NOMO-1 treated with DMSO at 0.1 percent for 48 hours (cell line): Measurements from ENCODE around the gene PLEKHO1.
A peak's percentile ranks its signal among the peaks of the same experiment; 100 is the strongest.
"Not testable (repeated sequence)": the region's sequence is repeated elsewhere in the genome, so short reads cannot be mapped to it uniquely, and the experiment has no call there.

ENCODE experiments used
- DNase-seq: peaks from one replicate; lab custom pipeline; 2025; ENCODE audit not compliant: unreplicated experiment; lab: John Stamatoyannopoulos, UW

Gene PLEKHO1

DNA sequence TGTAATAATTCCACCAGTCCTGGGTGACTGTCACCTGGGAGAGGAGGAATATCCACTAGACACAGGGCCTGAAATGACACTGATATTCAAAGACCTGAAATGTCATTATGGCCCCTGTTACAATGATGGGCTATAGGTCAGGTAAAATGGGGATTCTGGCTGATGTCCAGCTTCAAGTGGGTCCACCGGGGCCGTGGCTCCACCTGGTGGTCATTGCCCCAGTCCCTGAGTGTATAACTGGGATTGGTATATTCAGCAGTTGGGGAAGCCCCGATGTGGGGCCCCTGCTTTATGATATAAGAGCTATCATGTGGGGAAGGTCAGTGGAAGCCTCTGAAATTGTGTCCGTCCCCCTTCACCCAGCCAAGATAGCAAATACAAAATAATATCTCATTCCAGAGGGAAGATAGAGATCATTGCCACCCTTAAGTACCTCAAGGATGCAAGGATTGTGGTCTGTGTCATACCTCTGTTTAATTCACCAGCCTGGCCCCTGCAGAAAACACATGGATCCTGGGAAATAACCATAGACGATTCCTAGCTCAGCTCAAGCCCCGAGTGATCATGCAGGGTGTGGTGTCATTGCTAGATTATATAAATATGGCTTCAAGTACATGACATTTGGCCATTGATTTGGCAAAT lies 19.4 kb downstream of the PLEKHO1 start:
- DNase-seq, result peak; percentile 31

DNA sequence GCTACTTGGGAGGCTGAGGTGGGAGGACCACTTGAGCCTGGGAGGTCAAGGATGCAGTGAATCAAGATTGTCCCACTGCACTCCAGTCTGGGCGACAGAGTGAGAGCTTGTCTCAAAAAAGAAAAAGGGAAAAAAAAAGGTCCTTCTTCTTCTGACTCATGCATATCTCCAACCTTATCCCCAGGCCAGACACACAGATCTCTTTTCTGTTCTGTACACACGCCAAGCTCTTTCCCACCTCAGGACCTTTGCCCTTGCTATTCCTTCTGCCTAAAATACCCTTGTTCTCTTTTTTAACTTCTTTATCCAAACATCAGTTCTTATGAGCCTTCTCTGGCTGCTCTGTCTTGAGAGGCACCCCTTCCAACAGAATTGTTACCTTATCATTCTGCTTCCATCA lies 22.1 kb downstream of the PLEKHO1 start:
- no peak for DNase-seq

DNA sequence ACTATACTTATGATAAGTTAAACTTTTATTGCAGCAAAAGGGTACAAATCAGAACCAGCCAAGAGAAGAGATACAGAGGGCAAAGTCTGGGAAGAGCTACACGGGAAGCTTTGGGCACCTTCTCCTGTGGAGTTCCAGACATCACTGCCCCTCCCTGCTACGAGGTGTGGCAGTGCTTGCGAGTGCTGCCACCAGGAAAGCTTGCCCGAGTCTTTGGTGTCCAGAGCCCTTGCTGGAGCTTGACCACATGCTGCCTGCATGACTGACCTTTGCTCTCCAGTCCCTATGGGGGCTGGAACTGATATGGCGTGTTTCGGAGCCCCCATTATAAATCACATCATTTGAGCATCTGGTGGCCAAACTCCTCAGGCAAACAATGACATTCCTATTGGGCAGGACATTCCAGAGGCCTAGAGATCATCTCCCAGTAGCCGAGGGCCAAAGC lies 23.4 kb downstream of the PLEKHO1 start:
- no peak for DNase-seq

DNA sequence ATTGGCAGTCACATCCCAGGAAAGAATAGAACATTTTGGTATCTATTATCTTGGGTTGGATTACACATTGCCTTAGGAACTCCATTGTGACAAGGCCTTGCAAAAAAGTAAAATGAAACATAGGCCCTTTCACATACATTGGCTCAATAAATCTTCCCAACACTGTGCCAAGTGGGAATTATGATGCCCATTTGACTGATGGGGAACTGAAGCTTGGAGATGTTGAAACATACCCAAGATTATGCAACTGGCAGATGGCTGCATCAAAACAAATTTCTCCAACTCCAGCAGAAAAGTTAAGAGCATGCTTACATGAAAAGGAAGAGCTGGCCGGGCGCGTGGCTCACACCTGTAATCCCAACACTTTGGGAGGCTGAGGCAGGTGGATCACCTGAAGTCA lies 26.9 kb downstream of the PLEKHO1 start:
- DNase-seq, result peak; percentile 48

DNA sequence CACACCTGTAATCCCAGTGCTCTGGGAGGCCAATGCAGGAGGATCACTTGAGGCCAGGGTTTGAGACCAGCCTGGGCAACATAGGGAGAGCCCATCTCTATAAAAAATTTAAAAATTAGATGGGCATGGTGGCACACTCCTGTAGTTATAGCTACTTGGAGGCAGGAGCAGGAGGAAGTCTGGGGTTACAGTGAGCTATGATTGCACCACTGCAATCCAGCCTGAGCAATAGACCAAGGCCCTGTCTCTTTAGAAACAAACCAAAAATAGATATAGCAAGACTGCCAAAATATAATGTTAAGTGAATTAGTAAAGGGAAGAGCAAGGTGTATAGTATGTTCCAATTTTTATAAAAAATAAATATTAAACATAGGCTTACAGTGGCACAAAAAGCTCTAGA lies 28.8 kb downstream of the PLEKHO1 start:
- peak; percentile 58 for DNase-seq

DNA sequence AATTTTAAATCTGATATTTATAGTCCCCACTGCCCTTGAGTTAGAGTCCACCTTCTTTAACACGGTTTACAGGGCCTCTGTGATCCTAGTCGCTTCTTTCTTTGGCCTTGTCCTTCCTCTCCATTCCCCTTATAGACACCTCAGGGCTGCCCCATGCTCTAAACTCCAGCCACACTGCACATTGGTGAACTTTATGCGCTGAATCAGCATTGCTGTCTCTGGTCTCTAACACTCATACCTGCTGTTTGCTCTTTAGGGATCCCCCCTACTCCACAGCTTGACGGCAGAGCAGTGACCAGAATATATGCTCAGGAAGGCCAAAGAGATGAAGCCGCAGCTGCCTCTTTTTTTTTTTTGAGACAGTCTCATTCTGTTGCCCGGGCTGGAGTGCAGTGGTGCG lies 30.2 kb downstream of the PLEKHO1 start:
- DNase-seq, result no peak

DNA sequence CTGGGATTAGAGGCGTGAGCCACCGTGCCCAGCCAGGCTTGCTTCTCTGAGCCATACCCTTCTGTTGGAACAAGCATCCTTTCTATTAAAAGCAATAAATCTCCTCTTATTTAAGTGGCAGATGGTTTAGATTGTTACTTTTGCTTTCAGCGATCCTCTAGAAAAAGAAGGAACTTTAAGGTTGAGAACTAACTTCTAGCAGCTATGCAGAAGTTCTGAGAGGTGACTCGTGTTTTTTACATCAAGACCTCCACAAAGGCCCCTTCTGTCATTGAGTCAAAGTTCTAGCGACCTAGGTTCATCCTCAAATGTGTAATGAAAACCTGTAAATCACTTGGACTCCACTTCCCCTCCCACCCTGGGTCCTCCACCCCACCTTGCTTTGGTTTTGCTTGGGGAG lies 30.8 kb downstream of the PLEKHO1 start:
- peak; percentile 85 for DNase-seq

DNA sequence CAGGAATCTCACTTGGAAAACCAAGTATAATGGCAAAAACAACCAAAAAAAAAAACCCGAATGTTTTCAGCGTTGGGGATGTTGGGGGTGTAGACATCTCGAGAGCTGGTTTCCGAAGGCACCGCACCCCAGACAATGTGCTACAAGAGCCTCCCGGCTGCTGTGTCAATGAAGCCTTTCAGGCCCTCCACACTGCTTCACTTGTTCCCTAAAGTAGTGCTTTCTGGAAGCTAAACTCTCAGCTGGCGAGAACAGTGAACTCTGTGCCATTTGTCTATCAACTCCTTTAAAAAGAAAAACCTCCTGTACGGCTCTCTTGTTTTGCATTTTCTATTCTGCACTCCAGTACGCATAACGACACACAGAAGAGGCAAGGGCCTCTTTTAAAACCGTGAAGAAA lies 32.5 kb downstream of the PLEKHO1 start:
- DNase-seq, result no peak

DNA sequence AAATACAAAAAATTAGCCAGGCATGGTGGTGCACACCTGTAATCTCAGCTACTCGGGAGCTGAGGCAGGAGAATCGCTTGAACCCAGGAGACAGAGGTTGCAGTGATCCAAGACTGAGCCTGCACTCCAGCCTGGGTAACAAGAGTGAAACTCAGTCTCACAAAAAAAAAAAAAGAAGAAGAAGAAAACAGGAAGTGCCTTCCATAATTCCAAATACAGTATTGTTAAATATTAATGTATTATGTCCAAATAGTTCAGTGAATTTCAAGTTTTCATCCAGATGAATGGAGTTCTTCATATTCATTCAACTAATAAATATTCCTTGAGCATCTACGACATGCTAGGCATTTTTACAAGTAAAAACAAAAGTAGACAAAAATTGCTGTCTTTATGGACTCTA lies 33.3 kb downstream of the PLEKHO1 start:
- peak; percentile 54 for DNase-seq

DNA sequence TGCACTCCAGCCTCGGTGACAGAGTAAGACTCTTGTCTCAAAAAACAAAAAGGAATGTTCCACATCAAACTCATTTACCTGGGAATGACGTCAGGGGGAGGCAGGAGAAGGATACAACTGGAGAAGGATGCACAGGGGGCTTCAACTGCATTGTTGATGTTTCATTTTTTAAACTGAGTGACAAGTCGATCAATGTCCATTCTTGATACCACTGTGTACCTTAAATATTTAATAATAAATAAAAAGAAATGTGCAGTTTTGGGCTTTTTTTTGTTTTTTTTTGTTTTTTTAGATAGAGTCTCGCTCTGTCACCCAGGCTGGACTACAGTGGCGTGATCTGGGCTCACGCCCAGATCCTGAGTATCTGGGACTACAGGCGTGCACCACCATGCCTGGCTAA lies 35.8 kb downstream of the PLEKHO1 start:
- DNase-seq, result no peak

DNA sequence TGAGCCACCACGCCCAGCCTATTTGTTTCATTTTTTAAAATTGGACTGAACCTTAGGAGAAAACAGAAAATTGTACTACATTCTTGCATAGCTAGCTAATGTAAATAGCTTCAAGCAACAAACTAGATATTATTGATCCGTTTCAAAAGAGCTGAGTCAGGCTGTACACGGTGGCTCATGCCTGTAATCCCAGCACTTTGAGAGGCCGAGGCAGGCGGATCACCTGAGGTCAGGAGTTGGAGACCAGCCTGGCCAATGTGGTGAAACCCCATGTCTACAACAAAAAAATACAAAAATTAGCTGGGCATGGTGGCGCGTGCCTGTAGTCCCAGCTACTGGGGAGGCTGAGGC lies 36.7 kb downstream of the PLEKHO1 start:
- DNase-seq, result not testable (repeated sequence)

DNA sequence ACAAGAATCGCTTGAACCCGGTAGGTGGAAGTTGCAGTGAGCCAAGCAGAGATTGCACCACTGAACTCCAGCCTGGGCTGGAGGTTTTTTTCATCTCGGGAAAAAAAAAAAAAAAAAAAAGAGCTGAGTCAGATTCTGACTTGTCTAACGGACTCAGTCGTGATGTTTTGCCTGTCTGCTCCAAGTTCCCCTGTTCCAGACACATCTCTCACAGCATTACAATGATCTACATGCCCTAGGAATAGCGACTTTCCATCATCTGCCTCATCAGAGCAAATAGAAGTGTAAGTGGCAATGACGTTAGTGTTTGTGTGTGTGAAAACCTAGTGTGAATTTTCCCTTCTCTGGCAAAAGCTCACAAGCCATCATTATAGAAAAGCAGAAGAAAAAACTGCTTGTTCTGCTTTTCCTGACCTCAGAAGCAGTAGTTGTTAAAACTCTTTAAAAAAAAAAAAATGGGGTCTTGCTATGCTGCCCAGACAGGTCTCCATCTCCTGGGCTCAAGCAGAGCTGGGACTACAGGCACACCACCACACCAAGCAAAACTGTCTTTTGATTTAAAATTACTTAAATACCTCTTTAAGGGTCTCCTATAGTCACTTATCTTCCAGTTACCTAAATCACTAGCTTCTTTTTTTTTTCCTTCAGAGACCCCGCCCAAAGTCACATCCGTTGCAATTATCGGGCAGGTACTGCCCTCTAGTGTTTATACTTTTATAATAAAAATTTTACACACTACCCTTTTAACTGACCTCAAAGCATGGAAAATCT lies 37.3 kb downstream of the PLEKHO1 start:
- DNase-seq, result peak; percentile 89

DNA sequence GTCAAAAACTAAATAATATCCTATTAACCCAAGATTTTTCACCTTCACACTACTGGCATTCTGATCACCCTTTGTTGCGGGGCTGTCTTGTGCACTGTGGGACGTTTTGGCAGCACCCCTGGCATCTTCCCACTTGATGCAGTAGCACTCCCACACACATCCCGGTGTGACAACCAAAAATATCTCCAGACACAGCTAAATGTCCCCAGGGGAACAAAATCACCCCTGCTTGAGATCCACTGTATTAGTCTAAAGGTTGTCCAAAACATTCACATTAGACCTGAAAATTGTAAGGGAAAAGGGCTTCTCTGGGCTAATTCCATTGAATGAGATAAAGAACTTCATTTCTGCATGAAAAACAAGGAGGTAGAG lies 37.8 kb downstream of the PLEKHO1 start:
- no peak for DNase-seq

DNA sequence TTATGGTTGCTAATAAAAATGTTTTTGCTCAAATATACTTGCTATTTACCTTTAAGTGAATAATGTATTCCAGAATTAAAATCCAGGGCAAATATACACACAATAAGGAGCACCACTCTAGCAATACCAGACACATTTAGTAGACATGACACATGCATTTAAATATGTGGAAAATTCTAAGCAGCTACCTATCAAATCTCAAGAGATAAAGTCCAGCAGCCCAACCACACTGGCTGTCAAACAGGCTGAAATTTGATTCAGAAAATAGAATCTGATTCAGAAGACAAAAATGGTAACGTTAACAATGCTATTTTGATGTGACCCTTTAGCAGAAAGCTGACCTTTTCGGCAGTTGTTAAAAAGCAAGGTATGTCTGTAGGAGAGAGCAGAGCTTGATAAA lies 42.3 kb downstream of the PLEKHO1 start:
- DNase-seq, result no peak

DNA sequence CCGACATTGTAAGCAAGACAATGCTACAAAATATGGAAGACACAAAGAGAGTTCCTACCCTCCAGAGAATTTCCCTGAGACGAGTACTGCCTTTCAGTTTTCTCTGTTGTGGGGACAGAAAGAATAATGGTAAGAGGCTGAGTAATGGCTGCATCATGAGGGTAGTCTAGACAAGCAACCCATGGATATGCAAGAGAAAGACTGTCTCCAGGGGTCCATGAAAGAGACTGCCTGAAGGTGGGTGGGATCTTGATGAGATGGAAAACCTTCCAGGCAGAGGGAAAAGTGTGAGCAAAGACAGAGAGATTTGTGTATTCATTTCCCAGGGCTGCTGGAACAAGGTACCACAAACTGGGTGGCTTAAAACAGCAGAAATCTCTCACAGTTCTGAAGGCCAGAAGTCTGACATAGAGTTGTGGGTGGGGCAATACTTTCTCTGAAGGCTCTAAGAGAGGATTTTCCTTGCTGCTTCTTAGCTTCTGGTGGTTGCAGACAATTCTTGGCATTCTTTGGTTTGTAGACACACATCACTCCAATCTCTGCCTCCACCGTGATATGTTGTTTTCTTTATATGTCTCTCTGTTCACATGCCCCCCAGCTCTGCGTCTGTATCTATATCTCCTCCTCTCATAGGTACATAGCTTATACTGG lies 44.8 kb downstream of the PLEKHO1 start:
- DNase-seq, result no peak

DNA sequence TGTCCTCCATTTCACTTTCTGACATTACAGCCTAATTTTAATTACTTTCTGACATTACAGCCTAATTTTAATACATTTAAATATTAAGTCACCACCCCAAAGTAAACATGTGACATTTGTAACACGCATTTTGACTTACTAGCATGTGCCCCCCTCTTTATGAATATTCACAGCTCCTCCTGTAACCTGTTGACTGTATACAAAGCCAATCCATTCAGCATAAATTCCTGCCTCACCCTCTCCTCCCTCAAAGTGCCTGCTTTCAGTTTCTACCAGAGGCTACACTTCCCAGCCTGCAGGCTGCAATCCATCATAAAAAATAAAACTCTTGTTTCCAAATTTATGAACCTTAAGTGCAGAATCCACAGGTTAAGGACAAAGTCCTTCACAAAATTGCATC lies 46.7 kb downstream of the PLEKHO1 start:
- no peak for DNase-seq

DNA sequence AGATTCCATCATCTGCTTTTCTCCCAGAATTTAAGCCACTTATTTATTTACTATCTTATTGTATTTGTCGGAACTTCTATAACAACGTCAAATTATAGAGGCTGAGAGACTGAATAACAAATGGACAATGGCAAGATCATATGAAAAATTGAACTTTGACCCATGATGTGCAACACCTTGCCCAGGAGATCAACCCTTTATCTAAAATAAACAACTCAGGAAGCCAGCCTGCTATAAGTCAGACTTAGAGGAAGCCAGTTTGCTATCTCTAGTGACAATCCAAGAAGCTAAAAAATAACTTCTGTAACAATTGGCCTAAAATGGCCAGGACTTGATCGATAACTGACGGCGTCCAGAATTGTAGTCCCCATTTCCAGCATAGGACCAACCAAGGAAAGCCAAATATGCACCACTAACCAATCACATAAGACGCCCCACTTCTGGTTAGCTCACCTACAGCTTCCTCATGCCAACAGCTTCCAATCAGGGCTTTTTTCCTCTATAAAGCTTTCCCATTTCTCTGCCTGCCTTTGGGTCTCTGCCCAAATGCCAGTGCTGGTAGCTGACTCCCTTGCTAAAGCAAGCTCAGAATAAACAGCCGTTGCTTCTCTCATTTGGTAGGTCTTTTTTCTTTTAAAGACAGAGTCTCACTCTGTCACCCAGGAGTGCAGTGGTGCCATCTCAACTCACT lies 57.7 kb downstream of the PLEKHO1 start:
- DNase-seq, result no peak

DNA sequence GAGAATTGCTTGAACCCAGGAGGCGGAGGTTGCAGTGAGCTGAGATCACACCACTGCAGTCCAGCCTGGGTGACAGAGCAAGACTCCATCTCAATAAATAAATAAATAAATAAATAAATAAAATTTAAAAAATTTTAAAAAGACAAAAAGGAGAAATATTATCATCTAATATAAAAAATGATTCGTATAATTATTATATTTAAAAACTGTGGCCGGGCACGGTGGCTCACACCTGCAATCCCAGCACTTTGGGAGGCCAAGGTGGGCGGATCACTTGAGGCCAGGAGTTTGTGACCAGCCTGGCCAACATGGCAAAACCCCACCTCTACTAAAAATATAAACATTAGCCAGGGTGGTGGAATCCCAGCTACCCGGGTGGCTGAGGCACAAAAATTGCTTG lies 58.7 kb downstream of the PLEKHO1 start:
- not testable (repeated sequence) for DNase-seq
